ENCODE measurements around the gene APOL5. TPM values are rescaled to one million over a fixed set of nuclear protein-coding genes. Genes with fewer than 3 reads are reported as not detected.

Gene APOL5
- total RNA-seq, 1 experiment from 2014 or later, result not detected

DNA sequence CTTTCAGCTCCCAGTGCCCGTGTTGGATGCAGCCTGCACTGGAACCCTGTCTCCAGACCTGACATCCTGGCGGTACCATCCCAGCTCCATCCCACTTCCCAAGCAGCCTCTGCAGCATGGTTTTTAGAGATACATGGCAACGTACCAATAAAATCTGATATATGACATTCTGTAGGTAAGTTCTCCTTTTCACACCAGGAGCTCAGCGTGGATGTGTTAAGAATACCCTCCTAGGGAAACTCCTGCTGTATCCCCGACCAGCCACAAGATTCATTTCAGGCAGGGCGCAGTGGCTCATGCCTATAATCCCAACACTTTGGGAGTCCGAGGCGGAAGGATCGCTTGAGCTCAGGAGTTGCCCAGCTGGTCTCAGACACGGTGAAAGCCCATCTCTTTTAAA lies 15.4 kb downstream of the APOL5 start (continued):
- TF ChIP-seq ZNF317 (CRISPR knock-in tag; IDR thresholded peaks at IDR 0.05; ENCODE audit: borderline replicate concordance, low read depth), result no peak
- no peak for TF ChIP-seq IRF2 (CRISPR knock-in tag; IDR thresholded peaks at IDR 0.05; ENCODE audit: borderline replicate concordance, low read depth)
- TF ChIP-seq, protein P1, sequence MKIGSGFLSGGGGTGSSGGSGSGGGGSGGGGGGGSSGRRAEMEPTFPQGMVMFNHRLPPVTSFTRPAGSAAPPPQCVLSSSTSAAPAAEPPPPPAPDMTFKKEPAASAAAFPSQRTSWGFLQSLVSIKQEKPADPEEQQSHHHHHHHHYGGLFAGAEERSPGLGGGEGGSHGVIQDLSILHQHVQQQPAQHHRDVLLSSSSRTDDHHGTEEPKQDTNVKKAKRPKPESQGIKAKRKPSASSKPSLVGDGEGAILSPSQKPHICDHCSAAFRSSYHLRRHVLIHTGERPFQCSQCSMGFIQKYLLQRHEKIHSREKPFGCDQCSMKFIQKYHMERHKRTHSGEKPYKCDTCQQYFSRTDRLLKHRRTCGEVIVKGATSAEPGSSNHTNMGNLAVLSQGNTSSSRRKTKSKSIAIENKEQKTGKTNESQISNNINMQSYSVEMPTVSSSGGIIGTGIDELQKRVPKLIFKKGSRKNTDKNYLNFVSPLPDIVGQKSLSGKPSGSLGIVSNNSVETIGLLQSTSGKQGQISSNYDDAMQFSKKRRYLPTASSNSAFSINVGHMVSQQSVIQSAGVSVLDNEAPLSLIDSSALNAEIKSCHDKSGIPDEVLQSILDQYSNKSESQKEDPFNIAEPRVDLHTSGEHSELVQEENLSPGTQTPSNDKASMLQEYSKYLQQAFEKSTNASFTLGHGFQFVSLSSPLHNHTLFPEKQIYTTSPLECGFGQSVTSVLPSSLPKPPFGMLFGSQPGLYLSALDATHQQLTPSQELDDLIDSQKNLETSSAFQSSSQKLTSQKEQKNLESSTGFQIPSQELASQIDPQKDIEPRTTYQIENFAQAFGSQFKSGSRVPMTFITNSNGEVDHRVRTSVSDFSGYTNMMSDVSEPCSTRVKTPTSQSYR (CRISPR knock-in tag; IDR thresholded peaks at IDR 0.05), result no peak

DNA sequence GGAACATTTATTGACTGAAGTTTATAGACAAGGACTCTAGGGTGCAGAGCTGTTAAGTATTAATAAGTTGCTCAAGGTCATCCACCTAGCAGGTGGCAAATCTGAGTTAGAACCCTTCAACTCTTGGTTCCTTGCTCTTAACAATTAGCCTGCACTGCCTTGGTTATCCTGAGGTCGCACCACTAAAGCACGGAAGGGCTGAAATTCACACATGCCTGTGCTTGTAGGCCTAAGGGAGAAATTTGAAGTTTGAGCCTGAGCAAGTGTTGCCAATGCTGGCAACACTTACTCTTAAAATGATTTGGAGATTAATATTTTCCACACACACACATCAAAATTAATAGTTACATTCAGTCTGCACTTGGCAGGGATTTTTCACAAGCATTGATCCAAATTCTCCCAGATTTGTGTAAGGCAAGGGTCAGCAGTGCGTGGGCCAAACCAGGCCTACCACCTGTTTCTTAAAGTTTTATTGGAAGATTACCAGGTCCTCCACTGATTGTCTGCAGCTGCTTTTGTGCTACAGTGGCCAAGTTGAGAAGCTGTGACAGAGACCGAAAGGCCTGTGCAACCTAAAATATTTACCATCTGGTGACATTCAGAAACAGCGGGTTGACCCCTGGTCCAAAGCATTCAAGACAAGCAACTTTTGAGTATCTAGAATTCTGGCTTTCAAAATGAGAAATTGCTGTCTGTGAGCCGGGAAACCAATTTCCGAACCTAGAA lies 16.3 kb downstream of the APOL5 start:
- ATAC-seq, result no peak
- DNase-seq (ENCODE audit: low spot score), result no peak
- ChIA-PET POLR2A (no interaction called here), CTCF (interaction anchor here (0.8 to 1.3 kb wide), 4 partner anchors 14 to 445 kb away, joined by 3 to 4 read pairs (median 3); no protein-coding TSS in a partner anchor)
- Mint-ChIP-seq H3K27ac (no peak overlapping the region), H3K4me3 (no peak overlapping the region), H3K9me3 (peaks cover 17% of the 10 kb centered on the region), H3K4me1 (peaks cover 10% of the 10 kb centered on the region), H3K36me3 (peaks cover 27% of the 10 kb centered on the region), H3K27me3 (ENCODE audit: low read depth) (no peaks in the 10 kb centered on the region)
- TF ChIP-seq, protein P2, sequence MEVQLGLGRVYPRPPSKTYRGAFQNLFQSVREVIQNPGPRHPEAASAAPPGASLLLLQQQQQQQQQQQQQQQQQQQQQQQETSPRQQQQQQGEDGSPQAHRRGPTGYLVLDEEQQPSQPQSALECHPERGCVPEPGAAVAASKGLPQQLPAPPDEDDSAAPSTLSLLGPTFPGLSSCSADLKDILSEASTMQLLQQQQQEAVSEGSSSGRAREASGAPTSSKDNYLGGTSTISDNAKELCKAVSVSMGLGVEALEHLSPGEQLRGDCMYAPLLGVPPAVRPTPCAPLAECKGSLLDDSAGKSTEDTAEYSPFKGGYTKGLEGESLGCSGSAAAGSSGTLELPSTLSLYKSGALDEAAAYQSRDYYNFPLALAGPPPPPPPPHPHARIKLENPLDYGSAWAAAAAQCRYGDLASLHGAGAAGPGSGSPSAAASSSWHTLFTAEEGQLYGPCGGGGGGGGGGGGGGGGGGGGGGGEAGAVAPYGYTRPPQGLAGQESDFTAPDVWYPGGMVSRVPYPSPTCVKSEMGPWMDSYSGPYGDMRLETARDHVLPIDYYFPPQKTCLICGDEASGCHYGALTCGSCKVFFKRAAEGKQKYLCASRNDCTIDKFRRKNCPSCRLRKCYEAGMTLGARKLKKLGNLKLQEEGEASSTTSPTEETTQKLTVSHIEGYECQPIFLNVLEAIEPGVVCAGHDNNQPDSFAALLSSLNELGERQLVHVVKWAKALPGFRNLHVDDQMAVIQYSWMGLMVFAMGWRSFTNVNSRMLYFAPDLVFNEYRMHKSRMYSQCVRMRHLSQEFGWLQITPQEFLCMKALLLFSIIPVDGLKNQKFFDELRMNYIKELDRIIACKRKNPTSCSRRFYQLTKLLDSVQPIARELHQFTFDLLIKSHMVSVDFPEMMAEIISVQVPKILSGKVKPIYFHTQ (CRISPR knock-in tag; IDR thresholded peaks at IDR 0.05), result no peak
- TF ChIP-seq GABPB1 (CRISPR knock-in tag; IDR thresholded peaks at IDR 0.05) (no peak), SMAD4 (CRISPR knock-in tag; IDR thresholded peaks at IDR 0.05) (no peak), ZNF423 (CRISPR knock-in tag; IDR thresholded peaks at IDR 0.05) (no peak), SP1 (CRISPR knock-in tag; conservative IDR thresholded peaks at IDR 0.05) (no peak), IRF2 (CRISPR knock-in tag; IDR thresholded peaks at IDR 0.05; ENCODE audit: borderline replicate concordance, low read depth) (no peak), TEAD4 (CRISPR knock-in tag; IDR thresholded peaks at IDR 0.05) (no peak), ZNF232 (CRISPR knock-in tag; IDR thresholded peaks at IDR 0.05) (no peak), ZNF121 (CRISPR knock-in tag; IDR thresholded peaks at IDR 0.05) (no peak), ETV6 (CRISPR knock-in tag; IDR thresholded peaks at IDR 0.05) (no peak), MYBL2 (CRISPR knock-in tag; IDR thresholded peaks at IDR 0.05) (no peak), EMX1 (CRISPR knock-in tag; IDR thresholded peaks at IDR 0.05) (no peak), SMAD3 (CRISPR knock-in tag; IDR thresholded peaks at IDR 0.05; ENCODE audit: borderline replicate concordance) (no peak), ELF4 (CRISPR knock-in tag; IDR thresholded peaks at IDR 0.05; ENCODE audit: low read depth) (no peak)
- TF ChIP-seq, protein P3, sequence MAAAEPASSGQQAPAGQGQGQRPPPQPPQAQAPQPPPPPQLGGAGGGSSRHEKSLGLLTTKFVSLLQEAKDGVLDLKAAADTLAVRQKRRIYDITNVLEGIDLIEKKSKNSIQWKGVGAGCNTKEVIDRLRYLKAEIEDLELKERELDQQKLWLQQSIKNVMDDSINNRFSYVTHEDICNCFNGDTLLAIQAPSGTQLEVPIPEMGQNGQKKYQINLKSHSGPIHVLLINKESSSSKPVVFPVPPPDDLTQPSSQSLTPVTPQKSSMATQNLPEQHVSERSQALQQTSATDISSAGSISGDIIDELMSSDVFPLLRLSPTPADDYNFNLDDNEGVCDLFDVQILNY (CRISPR knock-in tag; IDR thresholded peaks at IDR 0.05), result no peak
- TF ChIP-seq, protein P4, sequence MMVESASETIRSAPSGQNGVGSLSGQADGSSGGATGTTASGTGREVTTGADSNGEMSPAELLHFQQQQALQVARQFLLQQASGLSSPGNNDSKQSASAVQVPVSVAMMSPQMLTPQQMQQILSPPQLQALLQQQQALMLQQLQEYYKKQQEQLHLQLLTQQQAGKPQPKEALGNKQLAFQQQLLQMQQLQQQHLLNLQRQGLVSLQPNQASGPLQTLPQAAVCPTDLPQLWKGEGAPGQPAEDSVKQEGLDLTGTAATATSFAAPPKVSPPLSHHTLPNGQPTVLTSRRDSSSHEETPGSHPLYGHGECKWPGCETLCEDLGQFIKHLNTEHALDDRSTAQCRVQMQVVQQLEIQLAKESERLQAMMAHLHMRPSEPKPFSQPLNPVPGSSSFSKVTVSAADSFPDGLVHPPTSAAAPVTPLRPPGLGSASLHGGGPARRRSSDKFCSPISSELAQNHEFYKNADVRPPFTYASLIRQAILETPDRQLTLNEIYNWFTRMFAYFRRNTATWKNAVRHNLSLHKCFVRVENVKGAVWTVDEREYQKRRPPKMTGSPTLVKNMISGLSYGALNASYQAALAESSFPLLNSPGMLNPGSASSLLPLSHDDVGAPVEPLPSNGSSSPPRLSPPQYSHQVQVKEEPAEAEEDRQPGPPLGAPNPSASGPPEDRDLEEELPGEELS (CRISPR knock-in tag; IDR thresholded peaks at IDR 0.05), result no peak
- TF ChIP-seq, protein P5, sequence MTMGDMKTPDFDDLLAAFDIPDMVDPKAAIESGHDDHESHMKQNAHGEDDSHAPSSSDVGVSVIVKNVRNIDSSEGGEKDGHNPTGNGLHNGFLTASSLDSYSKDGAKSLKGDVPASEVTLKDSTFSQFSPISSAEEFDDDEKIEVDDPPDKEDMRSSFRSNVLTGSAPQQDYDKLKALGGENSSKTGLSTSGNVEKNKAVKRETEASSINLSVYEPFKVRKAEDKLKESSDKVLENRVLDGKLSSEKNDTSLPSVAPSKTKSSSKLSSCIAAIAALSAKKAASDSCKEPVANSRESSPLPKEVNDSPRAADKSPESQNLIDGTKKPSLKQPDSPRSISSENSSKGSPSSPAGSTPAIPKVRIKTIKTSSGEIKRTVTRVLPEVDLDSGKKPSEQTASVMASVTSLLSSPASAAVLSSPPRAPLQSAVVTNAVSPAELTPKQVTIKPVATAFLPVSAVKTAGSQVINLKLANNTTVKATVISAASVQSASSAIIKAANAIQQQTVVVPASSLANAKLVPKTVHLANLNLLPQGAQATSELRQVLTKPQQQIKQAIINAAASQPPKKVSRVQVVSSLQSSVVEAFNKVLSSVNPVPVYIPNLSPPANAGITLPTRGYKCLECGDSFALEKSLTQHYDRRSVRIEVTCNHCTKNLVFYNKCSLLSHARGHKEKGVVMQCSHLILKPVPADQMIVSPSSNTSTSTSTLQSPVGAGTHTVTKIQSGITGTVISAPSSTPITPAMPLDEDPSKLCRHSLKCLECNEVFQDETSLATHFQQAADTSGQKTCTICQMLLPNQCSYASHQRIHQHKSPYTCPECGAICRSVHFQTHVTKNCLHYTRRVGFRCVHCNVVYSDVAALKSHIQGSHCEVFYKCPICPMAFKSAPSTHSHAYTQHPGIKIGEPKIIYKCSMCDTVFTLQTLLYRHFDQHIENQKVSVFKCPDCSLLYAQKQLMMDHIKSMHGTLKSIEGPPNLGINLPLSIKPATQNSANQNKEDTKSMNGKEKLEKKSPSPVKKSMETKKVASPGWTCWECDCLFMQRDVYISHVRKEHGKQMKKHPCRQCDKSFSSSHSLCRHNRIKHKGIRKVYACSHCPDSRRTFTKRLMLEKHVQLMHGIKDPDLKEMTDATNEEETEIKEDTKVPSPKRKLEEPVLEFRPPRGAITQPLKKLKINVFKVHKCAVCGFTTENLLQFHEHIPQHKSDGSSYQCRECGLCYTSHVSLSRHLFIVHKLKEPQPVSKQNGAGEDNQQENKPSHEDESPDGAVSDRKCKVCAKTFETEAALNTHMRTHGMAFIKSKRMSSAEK (CRISPR knock-in tag; IDR thresholded peaks at IDR 0.05; ENCODE audit: borderline replicate concordance), result no peak
- TF ChIP-seq, protein P6, sequence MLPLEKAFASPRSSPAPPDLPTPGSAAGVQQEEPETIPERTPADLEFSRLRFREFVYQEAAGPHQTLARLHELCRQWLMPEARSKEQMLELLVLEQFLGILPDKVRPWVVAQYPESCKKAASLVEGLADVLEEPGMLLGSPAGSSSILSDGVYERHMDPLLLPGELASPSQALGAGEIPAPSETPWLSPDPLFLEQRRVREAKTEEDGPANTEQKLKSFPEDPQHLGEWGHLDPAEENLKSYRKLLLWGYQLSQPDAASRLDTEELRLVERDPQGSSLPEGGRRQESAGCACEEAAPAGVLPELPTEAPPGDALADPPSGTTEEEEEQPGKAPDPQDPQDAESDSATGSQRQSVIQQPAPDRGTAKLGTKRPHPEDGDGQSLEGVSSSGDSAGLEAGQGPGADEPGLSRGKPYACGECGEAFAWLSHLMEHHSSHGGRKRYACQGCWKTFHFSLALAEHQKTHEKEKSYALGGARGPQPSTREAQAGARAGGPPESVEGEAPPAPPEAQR (CRISPR knock-in tag; IDR thresholded peaks at IDR 0.05), result no peak
